H7 (cell line): ENCODE measurements around the gene SH3RF3. TPM values are rescaled to one million over a fixed set of nuclear protein-coding genes. Genes with fewer than 3 reads are reported as not detected.
"Not testable (repeated sequence)": the region's sequence is repeated elsewhere in the genome, so short reads cannot be mapped to it uniquely, and the experiment has no call there.

Source experiments
- DNase-seq: peaks from one replicate; pipeline ENCODE4 v3.0.0; 2012
- H3K27me3 ChIP-seq: 2 replicates; pipeline ENCODE4 v1.6.0; 2011; ENCODE audit warnings: mild to moderate bottlenecking, low read length; ENCODE audit not compliant: control insufficient read depth, insufficient read depth
- H3K36me3 ChIP-seq: replicated peaks from 2 replicates; pipeline ENCODE4 v1.5.1; 2011; ENCODE audit warnings: low read length; ENCODE audit not compliant: control insufficient read depth, insufficient read depth
- H3K4me3 ChIP-seq: 2 replicates; pipeline ENCODE4 v1.5.1; 2011; ENCODE audit warnings: low read depth, mild to moderate bottlenecking, control low read depth, low read length, moderate library complexity; ENCODE audit not compliant: insufficient read depth
- total RNA-seq: library from RNA; depleted of rRNA; stranded (reverse); fragments of >200 nt; shearing (Covaris generic); gene quantifications from 2 replicates; pipeline ENCODE4 v1.2.3, GENCODE V29; 2014

Gene SH3RF3
- total RNA-seq, 1 experiment from 2014 or later, result 0.80 TPM

DNA sequence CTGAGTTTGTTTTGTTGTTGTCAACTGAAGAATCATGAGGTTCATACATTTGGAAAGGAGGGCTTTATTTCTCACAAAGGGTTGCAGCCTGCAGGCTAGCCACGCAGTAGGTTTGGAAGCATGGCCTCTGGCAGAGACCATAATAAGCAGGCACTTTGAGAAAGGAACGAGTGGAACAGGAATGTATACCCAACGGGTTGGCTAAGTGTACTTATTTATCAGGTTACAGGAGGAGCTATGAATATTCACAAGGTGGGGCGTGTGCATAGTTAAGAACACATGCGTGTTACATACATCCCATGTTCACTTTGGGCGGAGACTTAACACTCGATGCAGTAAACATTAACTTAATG is 30.1 kb upstream of the SH3RF3 start:
- DNase-seq, result no peak
- Histone ChIP-seq H3K4me3 (no peak overlapping the region), H3K27me3 (peaks cover 38% of the 10 kb centered on the region), H3K36me3 (no peaks in the 10 kb centered on the region)

GRCh38 chr2:109102588-109103233 is 26.3 kb upstream of the SH3RF3 start:
- Histone ChIP-seq H3K36me3 (no peaks in the 10 kb centered on the region), H3K27me3 (peaks cover 53% of the 10 kb centered on the region), H3K4me3 (no peak overlapping the region)
- peak; percentile 42 for DNase-seq

DNA sequence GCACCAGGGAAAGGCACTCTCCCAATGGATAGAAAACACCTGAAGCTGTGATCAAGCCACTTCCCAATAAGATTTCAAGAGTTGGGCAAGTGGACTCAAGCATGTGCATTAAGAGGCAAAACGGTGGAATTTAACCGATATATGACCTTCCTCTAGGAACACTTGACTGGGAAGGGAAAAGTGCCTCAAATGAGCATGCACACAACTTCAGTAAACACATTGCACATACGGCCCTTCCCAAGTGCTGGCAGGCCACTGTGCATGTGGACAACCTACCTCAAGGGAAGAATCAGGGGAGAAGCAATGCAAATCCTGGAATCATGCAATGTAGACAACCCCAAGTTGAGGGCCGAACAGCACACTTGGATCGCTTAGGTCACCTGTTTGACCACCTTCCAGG is 23.9 kb upstream of the SH3RF3 start:
- no peaks in the 10 kb centered on the region for H3K36me3 ChIP-seq
- no peak for DNase-seq
- peaks cover 42% of the 10 kb centered on the region for H3K27me3 ChIP-seq

DNA sequence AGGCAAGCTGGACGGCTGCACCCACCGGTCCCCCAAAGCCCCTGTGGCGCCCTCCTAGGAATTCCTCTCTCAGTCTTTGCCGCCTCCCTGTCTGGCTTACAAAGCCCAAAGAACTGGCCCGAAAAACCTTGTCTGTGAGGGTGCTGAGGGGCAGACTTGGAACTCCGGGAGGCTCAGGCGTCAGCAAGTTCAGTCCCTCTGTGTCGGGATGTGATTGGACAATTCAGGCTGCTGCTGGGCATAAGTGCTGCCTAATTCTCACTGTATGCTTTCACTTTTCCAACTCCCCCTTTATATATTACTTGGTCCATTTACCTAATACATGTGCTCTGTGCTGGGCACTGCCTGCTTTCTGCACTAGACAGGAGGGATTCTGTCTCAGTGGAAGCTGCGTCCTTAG is 20.3 kb upstream of the SH3RF3 start:
- peak; percentile 12 for DNase-seq
- Histone ChIP-seq H3K36me3 (no peaks in the 10 kb centered on the region), H3K27me3 (peaks cover 21% of the 10 kb centered on the region), H3K4me3 (no peak overlapping the region)

More for the DNA sequence above, 23.9 kb upstream of the SH3RF3 start:
- H3K4me3 ChIP-seq, result no peak overlapping the region

DNA sequence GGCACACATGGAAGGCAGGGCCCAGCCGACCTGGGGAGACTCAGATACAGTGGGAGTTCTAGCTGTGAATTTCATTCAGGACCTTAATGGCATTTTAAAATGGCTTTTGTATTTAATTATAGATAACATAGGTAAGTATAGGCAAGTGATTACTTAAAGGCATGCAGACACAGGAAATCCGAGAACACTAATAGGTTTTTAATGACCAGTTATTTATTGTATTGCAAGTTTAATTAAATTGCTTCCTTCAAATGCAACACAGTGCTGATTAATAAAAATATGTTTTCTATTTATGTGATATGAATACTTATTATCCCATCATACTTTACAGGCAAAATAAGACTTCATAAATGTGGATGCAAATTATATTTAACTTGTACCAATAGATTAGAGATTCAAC is 19.7 kb upstream of the SH3RF3 start:
- Histone ChIP-seq H3K36me3 (no peaks in the 10 kb centered on the region), H3K27me3 (peaks cover 18% of the 10 kb centered on the region), H3K4me3 (no peak overlapping the region)
- DNase-seq, result no peak

DNA sequence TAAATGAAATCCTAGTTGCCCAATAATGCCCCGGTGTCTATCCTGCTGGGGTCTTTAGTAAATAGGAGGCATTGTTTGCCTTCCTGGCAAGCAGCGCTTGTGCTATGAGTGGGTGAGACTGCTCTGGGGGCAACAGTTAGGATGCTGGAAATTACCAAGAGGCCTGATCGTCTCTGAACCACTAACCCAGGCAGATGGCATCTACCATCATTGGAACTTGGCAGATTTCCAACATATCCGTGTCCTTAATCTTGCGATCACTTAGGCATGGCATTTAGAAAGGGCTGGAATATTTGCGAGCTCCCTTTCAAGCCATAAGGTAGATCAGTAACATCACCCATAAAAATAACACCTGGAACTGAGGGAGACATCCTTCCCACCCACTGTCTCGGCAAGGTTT is 18.8 kb upstream of the SH3RF3 start:
- no peak for DNase-seq
- no peak overlapping the region for H3K4me3 ChIP-seq
- no peaks in the 10 kb centered on the region for H3K36me3 ChIP-seq
- peaks cover 12% of the 10 kb centered on the region; the same call in 1 of the 2 replicates for H3K27me3 ChIP-seq

DNA sequence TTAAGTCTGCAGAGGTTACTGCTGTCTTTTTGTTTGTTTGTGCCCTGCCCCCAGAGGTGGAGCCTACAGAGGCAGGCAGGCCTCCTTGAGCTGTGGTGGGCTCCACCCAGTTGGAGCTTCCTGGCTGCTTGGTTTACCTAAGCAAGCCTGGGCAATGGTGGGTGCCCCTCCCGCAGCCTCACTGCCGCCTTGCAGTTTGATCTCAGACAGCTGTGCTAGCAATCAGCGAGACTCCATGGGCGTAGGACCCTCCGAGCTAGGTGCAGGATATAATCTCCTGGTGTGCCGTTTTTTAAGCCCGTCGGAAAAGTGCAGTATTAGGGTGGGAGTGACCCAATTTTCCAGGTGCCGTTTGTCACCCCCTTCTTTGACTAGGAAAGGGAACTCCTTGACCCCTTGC is 11.8 kb upstream of the SH3RF3 start:
- not testable (repeated sequence) for DNase-seq, H3K4me3 ChIP-seq, H3K36me3 ChIP-seq, H3K27me3 ChIP-seq

DNA sequence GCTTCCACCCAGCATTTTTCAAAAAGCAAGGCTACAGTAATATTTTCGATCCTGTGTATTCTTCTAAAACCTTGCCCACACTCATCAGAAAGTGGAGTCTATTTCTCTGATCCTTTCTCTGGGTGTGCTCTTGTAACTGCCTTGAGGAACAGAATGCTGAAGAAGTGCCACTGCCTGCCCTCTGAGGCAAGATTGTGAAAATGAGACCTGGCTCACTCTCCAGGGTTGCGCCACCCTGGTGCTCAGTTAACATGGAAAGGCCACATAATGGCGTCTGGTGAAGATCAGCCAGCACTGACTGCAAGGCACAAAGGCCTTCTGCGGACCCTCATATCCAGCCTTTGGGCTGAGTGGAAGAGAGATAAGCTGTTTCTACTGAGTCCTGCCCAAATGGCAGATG is 11.2 kb upstream of the SH3RF3 start:
- H3K4me3 ChIP-seq, result no peak overlapping the region
- no peaks in the 10 kb centered on the region; the same call in 1 of the 2 replicates for H3K27me3 ChIP-seq
- DNase-seq, result peak; percentile 6
- no peaks in the 10 kb centered on the region for H3K36me3 ChIP-seq

GRCh38 chr2:109118321-109118720 is 10.7 kb upstream of the SH3RF3 start:
- peaks cover 2% of the 10 kb centered on the region for H3K27me3 ChIP-seq

GRCh38 chr2:109120166-109120565 is 8.8 kb upstream of the SH3RF3 start:
- no peaks in the 10 kb centered on the region for H3K36me3 ChIP-seq
- peaks cover 2% of the 10 kb centered on the region for H3K27me3 ChIP-seq
- DNase-seq, result peak; percentile 23
- no peak overlapping the region for H3K4me3 ChIP-seq

More at GRCh38 chr2:109118321-109118720, 10.7 kb upstream of the SH3RF3 start:
- H3K36me3 ChIP-seq, result no peaks in the 10 kb centered on the region
- no peak for DNase-seq
- no peak overlapping the region for H3K4me3 ChIP-seq

- not testable (repeated sequence) for H3K36me3 ChIP-seq, H3K4me3 ChIP-seq, H3K27me3 ChIP-seq
- peak; percentile 5 for DNase-seq
Measured at GRCh38 chr2:109120686-109121085, 8.3 kb upstream of the SH3RF3 start.

- Histone ChIP-seq H3K27me3 (peaks cover 8% of the 10 kb centered on the region), H3K4me3 (no peak overlapping the region), H3K36me3 (no peaks in the 10 kb centered on the region)
- no peak for DNase-seq
Measured at GRCh38 chr2:109123586-109124201, 5.3 kb upstream of the SH3RF3 start.

GRCh38 chr2:109124982-109125592 is 3.9 kb upstream of the SH3RF3 start:
- Histone ChIP-seq H3K36me3 (no peaks in the 10 kb centered on the region), H3K4me3 (no peak overlapping the region), H3K27me3 (peaks cover 22% of the 10 kb centered on the region)
- DNase-seq, result peak; percentile 37

DNA sequence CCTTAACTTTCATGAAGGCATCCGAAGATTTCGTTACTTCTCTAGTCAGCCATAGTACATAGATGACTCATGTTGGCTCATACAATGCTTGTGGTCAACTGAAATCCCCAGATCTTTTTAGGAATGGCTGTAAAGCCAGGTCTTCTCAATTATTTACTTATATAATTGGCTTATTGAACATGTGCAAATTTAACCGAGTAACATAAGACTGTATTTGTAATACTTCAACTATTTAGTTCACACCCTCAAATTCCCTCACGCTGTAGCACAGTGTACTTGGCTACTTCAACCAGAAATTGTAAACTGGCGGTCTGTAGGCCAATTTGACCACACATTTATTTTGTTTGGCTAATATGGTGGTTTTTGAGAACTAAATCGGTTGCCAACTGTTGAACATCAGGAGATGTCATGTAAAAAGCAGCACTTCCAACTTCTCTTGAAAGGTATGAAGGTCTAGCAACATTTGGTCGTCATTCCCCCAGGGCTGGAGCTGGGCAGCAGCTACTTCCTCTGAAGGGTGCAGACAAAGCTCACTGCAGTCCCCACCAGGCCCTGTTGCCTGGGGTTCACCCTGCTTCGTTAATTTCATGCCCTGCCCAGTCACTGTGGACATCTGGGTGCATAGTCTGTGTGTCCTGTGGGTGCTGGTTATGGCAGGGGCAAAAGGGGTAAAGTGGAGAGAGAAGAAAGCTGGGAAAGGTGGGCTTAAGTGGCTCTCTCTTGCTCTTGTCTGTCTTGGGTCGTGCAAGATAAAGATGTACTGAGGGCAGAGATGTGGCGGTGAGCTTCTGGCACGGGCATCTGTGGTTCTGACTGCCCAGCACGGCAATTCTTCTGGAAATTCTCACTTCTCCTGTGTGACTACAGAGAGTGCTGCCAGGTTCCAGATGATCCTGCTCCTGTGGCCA is 3.2 kb upstream of the SH3RF3 start:
- Histone ChIP-seq H3K4me3 (no peak overlapping the region), H3K36me3 (no peaks in the 10 kb centered on the region), H3K27me3 (peaks cover 30% of the 10 kb centered on the region)
- no peak for DNase-seq
